Measurements from ENCODE around the gene ARID1B.
A peak's percentile ranks its signal among the peaks of the same experiment; 100 is the strongest.

ARID1B gene

DNA sequence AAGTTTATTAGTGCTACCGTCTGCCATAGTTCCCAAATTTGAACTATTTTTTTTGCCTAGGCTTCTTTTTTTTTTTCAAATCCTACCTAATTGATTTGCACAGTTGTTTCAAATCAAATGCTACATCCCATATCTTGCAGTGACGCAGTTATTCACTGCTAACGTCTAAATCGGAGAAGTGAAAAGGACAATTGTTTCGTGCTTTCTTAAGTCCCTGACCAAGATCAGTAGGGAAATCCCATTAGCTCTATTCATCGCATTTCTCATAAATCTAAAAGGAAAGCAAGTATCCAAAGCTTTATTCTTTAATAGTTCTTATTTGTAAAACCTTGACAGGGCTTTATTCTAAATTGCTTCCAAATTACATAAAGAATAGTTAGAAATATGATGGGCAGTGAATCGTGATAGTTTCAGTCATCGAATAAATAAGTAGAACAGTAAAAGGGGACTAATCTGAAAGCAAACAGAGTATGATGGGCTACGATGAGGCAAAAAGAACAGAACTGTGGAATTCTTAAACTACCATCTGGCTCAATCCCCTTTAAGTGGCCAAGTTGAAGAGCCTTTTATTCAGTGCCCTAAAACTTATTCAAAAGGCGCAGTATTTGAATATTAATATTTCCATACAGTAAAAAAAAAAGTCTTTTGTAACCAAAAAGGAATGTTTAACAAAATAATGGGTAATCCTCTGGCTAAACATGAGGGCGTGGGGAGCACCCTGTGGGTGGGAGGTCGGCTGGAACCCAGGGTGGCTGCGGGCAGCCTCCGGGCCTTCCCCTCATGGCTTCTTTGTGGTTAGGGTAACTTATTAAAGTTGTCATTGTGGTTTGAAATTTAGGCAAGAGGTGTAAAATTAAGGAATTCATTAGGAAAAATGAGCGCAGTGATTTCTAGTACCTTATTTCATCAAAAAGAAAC lies 3.0 kb upstream of the ARID1B start:
- DNase-seq (ENCODE audit: low read depth): no peak

DNA sequence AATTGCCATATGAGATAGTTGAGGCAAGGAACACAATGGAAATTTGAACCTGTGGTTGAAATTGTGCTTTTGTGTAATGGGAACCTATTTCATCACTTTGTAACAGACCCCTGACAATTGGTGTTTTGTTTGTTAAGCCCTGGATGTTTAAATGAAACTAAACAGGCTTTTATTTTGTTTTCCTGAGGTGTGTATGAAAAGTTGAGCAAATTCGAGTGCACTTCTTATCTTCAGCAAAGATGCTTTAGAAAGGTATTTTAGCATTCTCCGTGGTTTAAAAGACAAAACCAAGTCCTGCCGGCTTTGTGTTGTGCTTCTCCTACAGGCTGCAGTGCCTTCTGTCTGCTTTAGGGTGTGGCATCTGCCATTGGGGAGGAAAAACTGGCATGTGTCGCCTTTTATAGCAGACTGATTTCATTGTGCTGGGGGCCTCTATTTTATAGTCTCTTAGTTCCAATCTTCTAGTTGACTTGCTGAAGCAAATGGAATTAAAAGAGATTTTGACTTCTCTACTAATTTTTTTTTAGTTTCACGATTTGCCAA lies 2.2 kb upstream of the ARID1B start:
- DNase-seq (ENCODE audit: low read depth): no peak

DNA sequence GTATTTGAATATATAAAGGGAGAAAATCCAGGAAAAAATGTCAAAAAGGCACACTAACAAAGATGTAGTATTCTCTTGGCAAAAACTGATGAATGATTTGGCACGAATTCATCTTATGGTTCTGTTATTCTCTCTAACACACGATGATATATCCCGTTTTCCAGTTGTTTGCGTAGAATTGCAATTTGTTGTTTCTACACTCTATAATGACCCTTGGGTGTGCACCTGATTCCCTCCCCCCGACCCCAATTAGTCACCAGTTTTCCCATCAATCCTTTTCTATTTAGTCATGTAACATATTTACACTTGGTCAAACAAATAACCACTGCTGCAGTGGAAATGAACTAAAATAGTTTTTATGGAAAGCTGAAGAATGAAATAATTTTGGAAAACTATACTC lies 1.5 kb upstream of the ARID1B start:
- no peak for DNase-seq (ENCODE audit: low read depth)

DNA sequence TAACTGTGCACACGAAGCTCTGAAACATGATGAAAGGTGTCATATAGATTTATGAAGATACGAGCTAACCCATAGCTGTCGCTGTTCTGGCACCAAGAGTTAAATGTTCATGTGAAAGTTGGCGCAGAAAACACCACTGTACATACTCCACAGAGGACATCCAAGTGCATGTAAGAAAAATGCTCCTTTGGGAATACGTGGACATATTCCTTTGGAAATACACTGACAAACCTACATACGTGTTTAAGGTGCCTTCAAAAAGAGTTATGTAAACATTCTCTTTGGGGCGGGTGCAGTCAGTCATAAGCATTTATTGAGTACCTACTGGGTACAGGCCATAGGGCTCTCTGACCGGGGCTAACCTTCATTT lies 723 bp upstream of the ARID1B start:
- no peak for DNase-seq (ENCODE audit: low read depth)

GRCh38 chr6:156777577-156778453 lies 637 bp downstream of the ARID1B start:
- peak; percentile 46 for DNase-seq (ENCODE audit: low read depth)

GRCh38 chr6:156778454-156779205 lies 1.5 kb downstream of the ARID1B start:
- peak; percentile 30 for DNase-seq (ENCODE audit: low read depth)

DNA sequence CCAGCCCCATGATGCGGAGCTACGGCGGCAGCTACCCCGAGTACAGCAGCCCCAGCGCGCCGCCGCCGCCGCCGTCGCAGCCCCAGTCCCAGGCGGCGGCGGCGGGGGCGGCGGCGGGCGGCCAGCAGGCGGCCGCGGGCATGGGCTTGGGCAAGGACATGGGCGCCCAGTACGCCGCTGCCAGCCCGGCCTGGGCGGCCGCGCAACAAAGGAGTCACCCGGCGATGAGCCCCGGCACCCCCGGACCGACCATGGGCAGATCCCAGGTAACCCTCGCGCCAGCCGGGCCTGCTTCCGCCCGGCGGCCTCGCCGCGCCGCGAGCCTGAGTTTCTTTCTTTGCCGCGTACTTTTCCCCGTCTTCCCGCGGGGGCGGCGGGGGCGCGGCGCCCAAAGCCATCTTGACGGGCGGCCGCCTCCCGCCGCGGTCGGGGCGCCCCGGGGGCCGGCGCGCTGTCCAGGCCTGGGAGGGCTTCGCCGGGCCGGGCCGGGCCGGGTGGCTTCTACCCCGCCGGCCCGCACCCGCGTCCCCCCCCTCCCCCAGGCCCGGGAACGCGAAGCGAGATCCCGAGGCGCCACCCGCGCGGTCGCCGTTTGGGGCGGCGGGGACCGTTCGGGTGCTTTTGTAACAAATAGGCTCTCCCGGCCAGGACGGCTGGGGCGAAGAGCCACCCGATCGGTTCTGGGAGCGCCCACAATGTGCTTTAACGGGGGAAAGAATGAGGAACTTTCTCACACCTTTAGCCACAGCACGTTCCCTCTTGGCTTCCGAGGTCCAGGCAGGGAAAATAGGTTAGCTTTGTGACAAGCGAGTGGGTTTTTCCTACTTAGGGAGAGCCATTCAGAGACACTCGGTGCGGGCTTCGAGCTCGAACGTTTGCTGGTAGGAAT lies 2.3 kb downstream of the ARID1B start:
- peak; percentile 31 for DNase-seq (ENCODE audit: low read depth)

GRCh38 chr6:156780102-156780641 lies 3.0 kb downstream of the ARID1B start:
- no peak for DNase-seq (ENCODE audit: low read depth)

DNA sequence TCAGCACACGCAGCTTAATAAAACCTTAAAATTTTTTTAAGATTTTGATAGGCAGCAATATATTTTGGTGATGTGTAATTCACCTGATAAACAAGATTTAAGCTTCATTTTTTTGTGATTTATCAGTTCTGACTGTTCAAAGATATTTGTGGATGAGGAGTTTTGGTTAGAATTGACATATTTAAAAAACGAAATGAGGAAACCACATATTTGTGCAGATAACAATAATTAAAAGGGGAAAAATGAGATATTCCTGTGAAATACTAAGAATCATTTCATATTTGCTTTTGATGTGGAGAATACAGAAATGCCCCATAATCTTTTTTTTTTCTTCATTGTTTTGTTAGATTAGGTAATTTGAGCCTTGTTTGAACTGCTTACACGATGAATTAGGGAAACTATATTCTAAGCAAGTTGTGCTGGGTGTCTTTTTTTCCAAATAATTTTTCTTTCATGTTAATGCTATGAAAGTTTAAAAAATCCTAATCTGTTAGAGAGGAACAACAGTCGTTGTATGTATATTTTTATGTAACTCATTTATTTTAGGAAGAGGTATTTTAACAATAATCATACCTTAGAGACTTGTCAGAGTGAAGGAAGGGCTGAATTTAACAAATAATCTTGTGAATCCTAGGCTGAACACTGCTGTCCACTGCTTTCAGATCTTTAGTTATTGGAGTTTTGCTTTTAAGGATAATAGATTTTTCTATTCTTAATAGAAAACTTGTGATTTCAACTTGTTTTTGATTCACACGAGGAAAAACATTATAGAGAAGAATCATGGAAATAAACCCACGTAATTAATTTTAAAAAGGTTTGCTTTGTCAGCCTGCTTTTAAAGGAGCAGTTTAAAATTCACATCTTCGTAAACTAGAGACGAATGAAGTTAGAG lies 4.0 kb downstream of the ARID1B start:
- DNase-seq (ENCODE audit: low read depth): no peak

- DNase-seq (ENCODE audit: low read depth): no peak
These were observed 4.9 kb downstream of the ARID1B start for GRCh38 chr6:156781861-156782631.

- no peak for DNase-seq (ENCODE audit: low read depth)
These were observed 5.6 kb downstream of the ARID1B start for GRCh38 chr6:156782691-156783320.

- no peak for DNase-seq (ENCODE audit: low read depth)
These were observed 6.8 kb downstream of the ARID1B start for GRCh38 chr6:156783958-156784357.

DNA sequence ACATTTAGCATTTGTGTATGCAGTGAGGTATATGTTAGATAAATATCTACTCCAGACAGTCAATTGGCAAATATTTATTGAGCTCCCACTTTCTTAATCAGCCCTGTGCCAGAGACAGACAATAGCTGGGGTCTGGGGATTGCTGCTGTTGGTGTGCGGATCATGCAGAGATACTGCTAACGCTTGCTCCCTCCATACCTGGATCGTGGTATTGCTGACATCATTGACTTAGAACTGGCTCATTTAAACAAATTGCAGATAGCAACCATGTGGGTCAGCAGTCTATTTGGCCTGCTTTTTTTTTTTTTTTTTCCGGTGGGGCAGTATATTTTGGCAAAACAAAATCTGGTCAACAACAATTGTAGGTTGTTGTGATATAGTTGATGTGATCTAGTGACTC lies 9.5 kb downstream of the ARID1B start:
- DNase-seq (ENCODE audit: low read depth): no peak

- no peak for DNase-seq (ENCODE audit: low read depth)
These were observed 10.7 kb downstream of the ARID1B start for GRCh38 chr6:156787569-156788492.

DNA sequence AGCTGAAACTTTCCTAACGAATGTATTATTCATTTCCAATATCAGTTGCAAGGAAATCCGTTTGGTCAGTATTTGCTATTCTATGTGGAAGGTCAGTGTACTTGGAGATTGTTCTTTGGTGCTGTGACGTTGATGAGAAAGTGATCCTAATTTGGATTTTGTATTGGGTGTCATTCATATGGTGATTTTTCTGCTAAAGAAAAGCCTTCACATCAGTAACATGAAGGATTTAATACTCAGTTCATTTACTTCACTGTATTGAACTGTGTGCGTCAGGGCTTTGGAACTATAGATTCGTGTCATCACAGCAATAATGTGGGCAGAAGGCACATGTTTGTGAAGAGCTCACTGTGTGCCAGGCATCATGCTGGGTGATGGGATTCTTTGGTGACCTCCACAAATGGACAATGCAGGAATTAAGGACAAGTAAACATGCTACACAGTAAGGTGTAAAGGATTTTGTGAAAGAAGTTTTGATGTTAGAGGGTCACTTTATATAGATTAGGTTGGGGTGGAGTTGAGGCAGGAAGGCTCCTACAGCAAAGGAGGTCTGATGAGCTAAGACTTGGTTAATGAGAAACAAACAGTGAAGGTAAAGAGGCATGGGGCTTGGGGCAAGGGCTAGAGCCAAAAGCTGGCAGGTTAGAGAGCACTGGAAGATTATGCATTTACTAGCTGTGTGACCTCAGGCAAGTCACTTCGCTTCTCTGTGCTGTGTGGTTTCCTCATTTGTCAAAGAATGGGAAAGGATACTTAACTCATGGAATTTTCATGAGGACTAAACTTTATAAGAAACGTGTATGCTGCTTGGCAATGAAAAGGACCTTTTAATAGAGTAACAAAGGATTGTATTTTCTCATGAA lies 12.1 kb downstream of the ARID1B start:
- no peak for DNase-seq (ENCODE audit: low read depth)

GRCh38 chr6:156790711-156791319 lies 13.6 kb downstream of the ARID1B start:
- no peak for DNase-seq (ENCODE audit: low read depth)

Measured in stimulated activated CD8-positive, alpha-beta memory T cell treated with anti-CD3 and anti-CD28 coated beads, Interleukin-4, amount 100 ng/mL, for 24 hours (primary cell).